KMS-11 (cell line): ENCODE results near the gene SCYGR4.

Source experiments
- H2AFZ ChIP-seq: fragments of 200-600 bp; sonication (generic); 2 replicates; pipeline ENCODE4 v1.6.1; 2016; ENCODE audit warnings: antibody characterized with exemption, mixed run types, low read depth
- H3K27ac ChIP-seq: fragments of 200-600 bp; sonication (generic); 2 replicates; pipeline ENCODE4 v1.6.1; 2016; ENCODE audit warnings: mild to moderate bottlenecking, mixed run types
- H3K27me3 ChIP-seq: fragments of 200-600 bp; sonication (generic); 2 replicates; pipeline ENCODE4 v1.6.1; 2017; ENCODE audit warnings: mild to moderate bottlenecking, low read depth, mixed run types, moderate library complexity; ENCODE audit not compliant: insufficient read depth
- H3K36me3 ChIP-seq: fragments of 200-600 bp; sonication (generic); 2 replicates; pipeline ENCODE4 v1.6.1; 2017; ENCODE audit warnings: mild to moderate bottlenecking, mixed run types; ENCODE audit not compliant: insufficient read depth
- H3K4me1 ChIP-seq: fragments of 200-600 bp; sonication (generic); 2 replicates; pipeline ENCODE4 v1.6.1; 2016; ENCODE audit warnings: mild to moderate bottlenecking, low read depth, mixed run types; ENCODE audit not compliant: poor library complexity, severe bottlenecking
- H3K4me2 ChIP-seq: fragments of 200-600 bp; sonication (generic); 2 replicates; pipeline ENCODE4 v1.7.0; 2016; ENCODE audit warnings: mild to moderate bottlenecking, mixed run types
- H3K4me3 ChIP-seq: fragments of 200-600 bp; sonication (generic); IDR thresholded peaks from 2 replicates; pipeline ENCODE4 v1.6.1; 2017; ENCODE audit warnings: low read depth, low read length, mixed read lengths; ENCODE audit not compliant: insufficient read depth
- H3K79me2 ChIP-seq: fragments of 200-600 bp; sonication (generic); 2 replicates; pipeline ENCODE4 v1.6.1; 2016; ENCODE audit warnings: low read depth, mixed run types; ENCODE audit not compliant: insufficient read depth
- H3K9ac ChIP-seq: fragments of 200-600 bp; sonication (generic); 2 replicates; pipeline ENCODE4 v1.6.1; 2016; ENCODE audit warnings: mild to moderate bottlenecking, mixed run types
- H4K20me1 ChIP-seq: fragments of 200-600 bp; sonication (generic); 2 replicates; pipeline ENCODE4 v1.6.1; 2016; ENCODE audit warnings: mild to moderate bottlenecking, mixed run types; ENCODE audit not compliant: insufficient read depth
- CTCF ChIP-seq: fragments of 200-600 bp; sonication (generic); conservative IDR thresholded peaks from 2 replicates; pipeline ENCODE4 v1.6.1; 2017; ENCODE audit warnings: low read depth, mild to moderate bottlenecking, antibody characterized with exemption, low read length, moderate library complexity, mixed read lengths

SCYGR4 gene

GRCh38 chr2:227630322-227630721 is 13.0 kb downstream of the SCYGR4 start:
- no peaks in the 10 kb centered on the region for H4K20me1 ChIP-seq
- no peak overlapping the region for H2AFZ ChIP-seq
- no peak overlapping the region for H3K9ac ChIP-seq
- no peak overlapping the region for H3K27ac ChIP-seq
- no peaks in the 10 kb centered on the region for H3K79me2 ChIP-seq
- no peak overlapping the region for H3K4me3 ChIP-seq
- no peak for TF ChIP-seq CTCF
- H3K4me2 ChIP-seq, result no peak overlapping the region
- H3K27me3 ChIP-seq, result no peaks in the 10 kb centered on the region
- H3K36me3 ChIP-seq, result no peaks in the 10 kb centered on the region
- no peaks in the 10 kb centered on the region for H3K4me1 ChIP-seq

- no peak for TF ChIP-seq CTCF
- Histone ChIP-seq H3K9ac (no peak overlapping the region), H3K4me3 (no peak overlapping the region), H3K36me3 (no peaks in the 10 kb centered on the region), H3K27ac (no peak overlapping the region), H3K4me1 (no peaks in the 10 kb centered on the region), H3K79me2 (no peaks in the 10 kb centered on the region), H3K27me3 (no peaks in the 10 kb centered on the region), H3K4me2 (no peak overlapping the region), H2AFZ (no peak overlapping the region), H4K20me1 (no peaks in the 10 kb centered on the region)
Observed at GRCh38 chr2:227632827-227633226, 15.5 kb downstream of the SCYGR4 start.

GRCh38 chr2:227634201-227634600 is 16.9 kb downstream of the SCYGR4 start:
- Histone ChIP-seq H3K9ac (no peak overlapping the region), H2AFZ (no peak overlapping the region), H3K4me2 (no peak overlapping the region), H3K27ac (no peak overlapping the region), H3K79me2 (no peaks in the 10 kb centered on the region), H3K27me3 (no peaks in the 10 kb centered on the region), H3K36me3 (no peaks in the 10 kb centered on the region), H3K4me1 (no peaks in the 10 kb centered on the region), H3K4me3 (no peak overlapping the region), H4K20me1 (no peaks in the 10 kb centered on the region)
- TF ChIP-seq CTCF, result no peak

- Histone ChIP-seq H4K20me1 (no peaks in the 10 kb centered on the region), H2AFZ (no peak overlapping the region), H3K27me3 (no peaks in the 10 kb centered on the region), H3K36me3 (no peaks in the 10 kb centered on the region), H3K9ac (no peak overlapping the region), H3K79me2 (no peaks in the 10 kb centered on the region), H3K4me2 (no peak overlapping the region), H3K4me3 (no peak overlapping the region), H3K27ac (no peak overlapping the region), H3K4me1 (no peaks in the 10 kb centered on the region)
- TF ChIP-seq CTCF, result no peak
Observed at GRCh38 chr2:227642656-227643055, 25.4 kb downstream of the SCYGR4 start.
